ENCODE data around the gene PITPNC1. TPM values are rescaled to one million over a fixed set of nuclear protein-coding genes. Genes with fewer than 3 reads are reported as not detected.
A peak's percentile ranks its signal among the peaks of the same experiment; 100 is the strongest.

PITPNC1 gene
- total RNA-seq, 1 donor from 2014 or later, result 19.3 TPM

DNA sequence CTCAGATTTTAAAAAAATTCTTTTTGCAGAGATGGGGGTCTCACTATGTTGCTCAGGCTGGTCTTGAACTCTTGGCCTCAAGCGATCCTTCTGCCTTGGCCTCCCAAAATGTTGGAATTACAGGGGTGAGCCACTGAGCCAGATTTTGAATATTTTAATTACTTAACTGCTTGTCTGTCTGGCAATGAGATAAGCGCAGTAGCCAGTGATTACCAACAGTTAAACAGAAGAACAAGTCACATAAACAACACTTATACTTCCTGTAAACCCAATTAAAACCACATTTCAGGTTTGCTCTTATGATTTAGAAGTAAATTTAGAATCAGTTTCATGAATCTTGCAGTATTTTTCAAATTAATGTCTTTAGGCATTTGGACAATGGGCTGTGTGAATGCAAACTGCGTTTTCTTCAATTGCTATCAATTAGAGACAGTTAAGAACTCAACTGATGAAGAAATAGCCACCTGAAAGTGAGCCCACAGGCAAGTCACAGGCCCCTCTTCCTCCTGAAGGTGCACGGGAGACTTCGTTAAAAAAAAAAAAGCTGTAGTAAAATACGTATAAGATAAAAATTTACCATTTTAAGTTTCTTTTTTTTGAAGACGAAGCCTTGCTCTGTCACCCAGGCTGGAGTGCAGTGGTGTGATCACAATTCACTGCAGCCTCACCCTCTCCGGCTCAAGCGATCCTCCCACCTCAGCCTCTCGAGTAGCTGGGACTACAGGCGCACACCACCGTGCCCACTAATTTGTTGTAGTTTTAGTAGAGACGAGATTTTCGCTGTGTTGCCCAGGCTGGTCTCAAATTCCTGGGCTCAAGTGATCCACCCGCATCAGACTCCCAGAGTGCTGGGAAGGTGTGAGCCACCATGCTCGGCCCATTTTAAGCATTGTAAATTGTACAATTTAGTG, 73.0 kb downstream of the PITPNC1 start:
- no peaks in the 10 kb centered on the region for H3K27me3 Mint-ChIP-seq
- intact Hi-C loops (cut with micrococcal nuclease), result no loop called here
- no peaks in the 10 kb centered on the region for H3K36me3 Mint-ChIP-seq (ENCODE audit: low read depth)
- no peak overlapping the region for H3K27ac Mint-ChIP-seq
- ChIA-PET CTCF (no interaction called here), POLR2A (no interaction called here)
- no peak for DNase-seq
- no peak overlapping the region for H3K4me3 Mint-ChIP-seq
- H3K9me3 Mint-ChIP-seq, result no peaks in the 10 kb centered on the region
- peaks cover 36% of the 10 kb centered on the region for H3K4me1 Mint-ChIP-seq
- ATAC-seq (ENCODE audit: low read depth), result no peak
- TF ChIP-seq, protein P1, sequence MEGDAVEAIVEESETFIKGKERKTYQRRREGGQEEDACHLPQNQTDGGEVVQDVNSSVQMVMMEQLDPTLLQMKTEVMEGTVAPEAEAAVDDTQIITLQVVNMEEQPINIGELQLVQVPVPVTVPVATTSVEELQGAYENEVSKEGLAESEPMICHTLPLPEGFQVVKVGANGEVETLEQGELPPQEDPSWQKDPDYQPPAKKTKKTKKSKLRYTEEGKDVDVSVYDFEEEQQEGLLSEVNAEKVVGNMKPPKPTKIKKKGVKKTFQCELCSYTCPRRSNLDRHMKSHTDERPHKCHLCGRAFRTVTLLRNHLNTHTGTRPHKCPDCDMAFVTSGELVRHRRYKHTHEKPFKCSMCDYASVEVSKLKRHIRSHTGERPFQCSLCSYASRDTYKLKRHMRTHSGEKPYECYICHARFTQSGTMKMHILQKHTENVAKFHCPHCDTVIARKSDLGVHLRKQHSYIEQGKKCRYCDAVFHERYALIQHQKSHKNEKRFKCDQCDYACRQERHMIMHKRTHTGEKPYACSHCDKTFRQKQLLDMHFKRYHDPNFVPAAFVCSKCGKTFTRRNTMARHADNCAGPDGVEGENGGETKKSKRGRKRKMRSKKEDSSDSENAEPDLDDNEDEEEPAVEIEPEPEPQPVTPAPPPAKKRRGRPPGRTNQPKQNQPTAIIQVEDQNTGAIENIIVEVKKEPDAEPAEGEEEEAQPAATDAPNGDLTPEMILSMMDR (IDR thresholded peaks at IDR 0.05), result no peak

GRCh38 chr17:67452681-67453554, 75.8 kb downstream of the PITPNC1 start:
- H3K27me3 Mint-ChIP-seq, result no peaks in the 10 kb centered on the region
- no peak for DNase-seq
- peak overlapping the region; percentile 1 for H3K27ac Mint-ChIP-seq
- H3K9me3 Mint-ChIP-seq, result peaks cover 2% of the 10 kb centered on the region
- peaks cover 2% of the 10 kb centered on the region for H3K36me3 Mint-ChIP-seq (ENCODE audit: low read depth)
- ChIA-PET POLR2A (interaction anchor here (0.7 kb wide), 1 partner anchor 82 kb away, joined by 6 read pairs; no protein-coding TSS in a partner anchor), CTCF (no interaction called here)
- no peak overlapping the region for H3K4me3 Mint-ChIP-seq
- TF ChIP-seq, protein P1 (IDR thresholded peaks at IDR 0.05), result no peak
- H3K4me1 Mint-ChIP-seq, result peaks cover 45% of the 10 kb centered on the region
- peak; percentile 34 for ATAC-seq (ENCODE audit: low read depth)
- intact Hi-C loops (cut with micrococcal nuclease), result no loop called here

DNA sequence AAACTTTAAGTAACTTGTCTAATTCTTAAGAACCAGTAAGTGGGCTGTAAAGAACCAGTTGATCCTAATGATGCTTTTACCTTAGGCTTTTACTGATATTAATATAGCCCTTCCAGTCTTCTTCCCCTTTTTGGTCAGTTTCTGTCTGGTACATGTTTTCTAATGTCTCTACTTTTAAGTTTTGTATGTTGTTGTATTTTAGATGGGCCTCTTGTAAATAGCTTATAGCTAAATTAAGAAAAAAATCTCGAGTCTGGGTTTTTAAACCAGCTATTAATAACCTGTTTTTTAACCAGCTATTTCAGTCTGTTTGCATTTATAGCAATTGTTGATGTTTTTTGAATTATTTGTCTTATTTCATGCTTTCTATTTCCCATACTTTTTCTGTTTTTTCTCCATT, 79.0 kb downstream of the PITPNC1 start:
- no peak for ATAC-seq (ENCODE audit: low read depth)
- no peak overlapping the region for H3K27ac Mint-ChIP-seq
- CTCF ChIA-PET, result interaction anchor here (1.1 kb wide), 1 partner anchor 70 kb away, joined by 3 read pairs; no protein-coding TSS in a partner anchor

GRCh38 chr17:67456889-67457288, 79.8 kb downstream of the PITPNC1 start:
- POLR2A ChIA-PET, result no interaction called here
- DNase-seq, result no peak

More for the DNA sequence above, 79.0 kb downstream of the PITPNC1 start:
- TF ChIP-seq, protein P1 (IDR thresholded peaks at IDR 0.05), result no peak
- no peak for DNase-seq
- Mint-ChIP-seq H3K27me3 (no peaks in the 10 kb centered on the region), H3K4me1 (peaks cover 31% of the 10 kb centered on the region), H3K36me3 (ENCODE audit: low read depth) (peaks cover 5% of the 10 kb centered on the region), H3K9me3 (peaks cover 14% of the 10 kb centered on the region), H3K4me3 (no peak overlapping the region)
- intact Hi-C loops (cut with micrococcal nuclease), result no loop called here
- POLR2A ChIA-PET, result no interaction called here

More at GRCh38 chr17:67456889-67457288, 79.8 kb downstream of the PITPNC1 start:
- ATAC-seq (ENCODE audit: low read depth), result no peak
- Mint-ChIP-seq H3K4me3 (no peak overlapping the region), H3K27me3 (no peaks in the 10 kb centered on the region), H3K4me1 (peaks cover 29% of the 10 kb centered on the region), H3K27ac (no peak overlapping the region), H3K9me3 (peaks cover 14% of the 10 kb centered on the region), H3K36me3 (ENCODE audit: low read depth) (peaks cover 5% of the 10 kb centered on the region)
- intact Hi-C loops (cut with micrococcal nuclease), result no loop called here
- CTCF ChIA-PET, result interaction anchor here (1.1 kb wide), 1 partner anchor 71 kb away, joined by 3 read pairs; no protein-coding TSS in a partner anchor
- TF ChIP-seq, protein P1 (IDR thresholded peaks at IDR 0.05), result no peak
